Left kidney (tissue), 2 donors: ENCODE data around the gene DYSF. TPM values are rescaled to one million over a fixed set of nuclear protein-coding genes. Genes with fewer than 3 reads are reported as not detected.

Source experiments
- DNase-seq: peaks from one replicate; pipeline ENCODE4 v3.0.0-alpha.2; 2013
- polyA plus RNA-seq: library from polyadenylated mRNA; unstranded; fragments of 120-200 nt; gene quantifications from one replicate; pipeline ENCODE4 v1.2.1, GENCODE V29; 2013; ENCODE audit not compliant: insufficient read length

The DYSF gene
- polyA plus RNA-seq, 1 donor: 15.4 TPM

- no peak for DNase-seq
Measured at GRCh38 chr2:71614976-71615766, 161.8 kb downstream of the DYSF start.

- DNase-seq: no peak
Measured at GRCh38 chr2:71615767-71616730, 162.7 kb downstream of the DYSF start.

- no peak for DNase-seq
Measured at GRCh38 chr2:71617266-71617665, 163.9 kb downstream of the DYSF start.

- DNase-seq: no peak
Measured at GRCh38 chr2:71618327-71619113, 165.2 kb downstream of the DYSF start.

- DNase-seq: no peak
Measured at GRCh38 chr2:71619230-71619741, 165.9 kb downstream of the DYSF start.

GRCh38 chr2:71620116-71620515 lies 166.8 kb downstream of the DYSF start:
- no peak for DNase-seq

GRCh38 chr2:71620851-71621251 lies 167.5 kb downstream of the DYSF start:
- DNase-seq: no peak

- no peak for DNase-seq
Measured at GRCh38 chr2:71629273-71629672, 175.9 kb downstream of the DYSF start.

GRCh38 chr2:71629771-71630453 lies 176.6 kb downstream of the DYSF start:
- DNase-seq: no peak

- no peak for DNase-seq
Measured at GRCh38 chr2:71630454-71631328, 177.3 kb downstream of the DYSF start.

GRCh38 chr2:71631411-71631931 lies 178.1 kb downstream of the DYSF start:
- no peak for DNase-seq

- DNase-seq: no peak
Measured at GRCh38 chr2:71633086-71633485, 179.7 kb downstream of the DYSF start.

GRCh38 chr2:71634567-71634966 lies 181.2 kb downstream of the DYSF start:
- DNase-seq: no peak

- DNase-seq: no peak
Measured at GRCh38 chr2:71635798-71636197, 182.4 kb downstream of the DYSF start.

GRCh38 chr2:71637168-71637567 lies 183.8 kb downstream of the DYSF start:
- no peak for DNase-seq

GRCh38 chr2:71637736-71638135 lies 184.4 kb downstream of the DYSF start:
- DNase-seq: no peak

GRCh38 chr2:71639735-71640134 lies 186.4 kb downstream of the DYSF start:
- no peak for DNase-seq

GRCh38 chr2:71640489-71640888 lies 187.1 kb downstream of the DYSF start:
- no peak for DNase-seq

- no peak for DNase-seq
Measured at GRCh38 chr2:71643674-71644357, 190.5 kb downstream of the DYSF start.

GRCh38 chr2:71646028-71646427 lies 192.7 kb downstream of the DYSF start:
- DNase-seq: no peak
